Endothelial cell of umbilical vein (primary cell): ENCODE results near the gene CLDN14. TPM values are rescaled to one million over a fixed set of nuclear protein-coding genes. Genes with fewer than 3 reads are reported as not detected.

ENCODE experiments used
- BruUV-seq: library from RNA; stranded (reverse); fragments of 400-500 nt; replicated peaks from 2 replicates; lab custom pipeline; 2021; lab: Mats Ljungman, UMichigan
- CTCF ChIA-PET: fragments of 300-600, 350-600 bp; sonication (Branson Sonifier 250); formaldehyde crosslinking; loops from one replicate; lab custom pipeline; 2021; ENCODE audit warnings: antibody characterized with exemption, inconsistent platforms; lab: Charles Lee
- POLR2A ChIA-PET: fragments of 300-600, 350-600 bp; sonication (Branson Sonifier 250); formaldehyde crosslinking; loops from one replicate; lab custom pipeline; 2021; ENCODE audit warnings: antibody characterized with exemption, inconsistent platforms; lab: Charles Lee
- DNase-seq: peaks from one replicate; pipeline ENCODE4 v3.0.0-alpha.2; 2011; ENCODE audit warnings: low read depth, low spot score
- FAIRE-seq: peaks from 2 replicates; lab custom pipeline; 2011; peaks lifted over from hg19 to GRCh38; lab: Jason Lieb, UNC
- H2AFZ ChIP-seq: 2 replicates; pipeline ENCODE4 v1.6.0; 2012; ENCODE audit warnings: low read depth, low read length, control low read depth, inconsistent platforms
- H3K27ac ChIP-seq: 2 replicates; pipeline ENCODE4 v1.5.1; 2011; ENCODE audit warnings: low read depth, mild to moderate bottlenecking, control low read depth, low read length, moderate library complexity; ENCODE audit not compliant: insufficient read depth
- H3K27me3 ChIP-seq, 2 experiments: 2 replicates each; pipeline versions ENCODE4 v1.6.0 to v1.6.1; 2011; ENCODE audit warnings: low read length in 2 of 2, mixed read lengths in 1 of 2; ENCODE audit not compliant: control insufficient read depth in 2 of 2, insufficient read depth in 2 of 2
- H3K36me3 ChIP-seq, 2 experiments: 2 replicates in 1 of 2; 3 replicates in 1 of 2; pipeline ENCODE4 v1.5.1; 2011; ENCODE audit warnings: low read length in 2 of 2, mild to moderate bottlenecking in 1 of 2, moderate library complexity in 1 of 2; ENCODE audit not compliant: control insufficient read depth in 2 of 2, insufficient read depth in 2 of 2; ENCODE audit errors: extremely low read depth in 1 of 2
- H3K4me1 ChIP-seq: 3 replicates; pipeline ENCODE4 v1.5.1; 2011; ENCODE audit warnings: mild to moderate bottlenecking, low read length; ENCODE audit not compliant: control insufficient read depth, insufficient read depth; ENCODE audit errors: extremely low read depth
- H3K4me2 ChIP-seq: 2 replicates; pipeline ENCODE4 v1.6.1; 2011; ENCODE audit warnings: low read length, control low read depth, mixed read lengths; ENCODE audit not compliant: insufficient read depth
- H3K4me3 ChIP-seq, 3 experiments: fragments of 200-600 bp in 1 of 3; sonication (generic), shearing (Covaris generic) in 1 of 3; replicated peaks in 1 of 3; 2 replicates each; pipeline ENCODE4 v1.5.1; 2011 to 2016; ENCODE audit warnings: control low read depth in 3 of 3, low read length in 3 of 3, mild to moderate bottlenecking in 2 of 3, inconsistent platforms in 1 of 3, low read depth in 1 of 3, moderate library complexity in 1 of 3; ENCODE audit not compliant: insufficient read depth in 1 of 3
- H3K79me2 ChIP-seq: 2 replicates; pipeline ENCODE4 v1.6.0; 2012; ENCODE audit warnings: low read length, inconsistent platforms; ENCODE audit not compliant: control insufficient read depth, insufficient read depth
- H3K9ac ChIP-seq: replicated peaks from 2 replicates; pipeline ENCODE3; 2011; ENCODE audit warnings: low read length, control low read depth; ENCODE audit not compliant: insufficient read depth; ENCODE audit errors: extremely low read depth
- H3K9me1 ChIP-seq: replicated peaks from 3 replicates; pipeline ENCODE4 v1.6.0; 2011; ENCODE audit warnings: mild to moderate bottlenecking, low read length; ENCODE audit not compliant: control insufficient read depth, insufficient read depth; ENCODE audit errors: extremely low read depth
- H3K9me3 ChIP-seq: replicated peaks from 2 replicates; pipeline ENCODE4 v1.5.1; 2012; ENCODE audit warnings: low read length, inconsistent platforms; ENCODE audit not compliant: control insufficient read depth, insufficient read depth
- H4K20me1 ChIP-seq: replicated peaks from 2 replicates; pipeline ENCODE3; 2011; ENCODE audit warnings: mild to moderate bottlenecking, low read length; ENCODE audit not compliant: control insufficient read depth, insufficient read depth; ENCODE audit errors: extremely low read depth
- CTCF ChIP-seq, 2 donors: IDR thresholded peaks; 1 replicate in 1 of 2; 2 replicates in 1 of 2; pipeline ENCODE4 v1.5.1; 2011; ENCODE audit warnings: low read length in 2 of 2, mild to moderate bottlenecking in 2 of 2, moderate library complexity in 2 of 2, control low read depth in 1 of 2, inconsistent platforms in 1 of 2, low read depth in 1 of 2; ENCODE audit not compliant: insufficient read depth in 1 of 2; ENCODE audit errors: extremely low read depth in 1 of 2
- EZH2 ChIP-seq: IDR thresholded peaks from 2 replicates; pipeline ENCODE4 v1.6.1; 2012; ENCODE audit warnings: borderline replicate concordance, low read depth, mild to moderate bottlenecking, moderate library complexity, low read length, inconsistent platforms; ENCODE audit not compliant: severe bottlenecking
- FOS ChIP-seq: IDR thresholded peaks from 2 replicates; pipeline ENCODE4 v1.6.1; 2011; ENCODE audit warnings: mild to moderate bottlenecking, low read length, moderate library complexity, borderline replicate concordance; ENCODE audit not compliant: insufficient read depth
- GATA2 ChIP-seq: IDR thresholded peaks from 2 replicates; pipeline ENCODE4 v1.7.0; 2011; ENCODE audit warnings: low read depth, mild to moderate bottlenecking, moderate library complexity, mixed read lengths, low read length; ENCODE audit not compliant: insufficient read length, insufficient read depth
- JUN ChIP-seq: IDR thresholded peaks from 2 replicates; pipeline ENCODE4 v1.6.1; 2011; ENCODE audit warnings: borderline replicate concordance, low read depth; ENCODE audit not compliant: insufficient read length, insufficient read depth
- MYC ChIP-seq: IDR thresholded peaks from one replicate; pipeline ENCODE4 v1.6.1; 2011; ENCODE audit warnings: mild to moderate bottlenecking, low read depth, low read length
- POLR2A ChIP-seq: IDR thresholded peaks from 2 replicates; pipeline ENCODE4 v1.6.1; 2012; ENCODE audit warnings: low read depth, mild to moderate bottlenecking, control low read depth, low read length
- POLR2AphosphoS5 ChIP-seq: IDR thresholded peaks from 2 replicates; pipeline ENCODE4 v1.6.1; 2012; ENCODE audit warnings: low read depth, mild to moderate bottlenecking, control low read depth, low read length, moderate library complexity; ENCODE audit not compliant: insufficient read depth
- dilution Hi-C: fragments of 300-500 bp; cut with MboI; formaldehyde crosslinking; loops from one replicate; pipeline ENCODE4 v1.15.0; 2019; ENCODE audit warnings: low sequenced_read_pairs; ENCODE audit not compliant: extremely low pct_ligation_motif_present
- intact Hi-C: fragments of 100-400 bp; cut with micrococcal nuclease; formaldehyde crosslinking; loops from one replicate; pipeline ENCODE4 v1.10.0; 2022
- polyA plus RNA-seq, 4 experiments: library from polyadenylated mRNA; depleted of rRNA in 3 of 4; stranded (reverse) in 3 of 4; unstranded in 1 of 4; fragments of >200 nt; gene quantifications; 2 replicates each; pipeline versions ENCODE4 v1.2.1 to v1.2.3, GENCODE V29; 2011 to 2012; ENCODE audit warnings: missing spikeins in 1 of 4
- total RNA-seq: library from RNA; stranded (reverse); gene quantifications from 2 replicates; pipeline ENCODE4 v1.2.3, GENCODE V29; 2021
- TF ChIP-seq, protein P1 (sequence below): IDR thresholded peaks from 2 replicates; pipeline ENCODE4 v1.6.1; 2011; ENCODE audit not compliant: insufficient read depth, insufficient read length

CLDN14 gene
- total and polyA plus RNA-seq, 2 donors (not counting 3 experiments of a cell fraction or from before 2014, with no cell fraction given) = 1.0 to 2.5 TPM

DNA sequence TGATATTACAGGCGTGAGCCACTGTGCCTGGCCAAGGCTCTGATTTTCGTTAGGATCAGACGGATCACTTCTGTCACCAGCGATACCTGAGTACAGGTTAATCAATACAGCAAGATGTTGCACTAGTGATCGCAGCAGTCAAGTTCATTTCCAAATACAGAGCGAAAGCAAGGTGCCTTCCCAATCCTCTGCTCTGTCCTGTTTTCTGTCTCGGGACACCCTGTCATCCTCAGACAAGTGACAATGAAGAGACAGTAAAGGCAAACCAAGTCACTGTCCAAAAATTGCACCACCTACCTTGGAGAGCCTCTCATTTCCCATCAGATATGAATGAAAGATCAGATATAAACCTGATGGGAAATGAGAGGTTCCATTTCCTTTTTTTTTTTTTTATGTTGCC lies 5.6 kb upstream of the CLDN14 start:
- dilution Hi-C loops = no loop called here
- Histone ChIP-seq H3K27ac (no peak overlapping the region), H2AFZ (no peak overlapping the region), H3K9me3 (no peaks in the 10 kb centered on the region), H3K4me2 (no peak overlapping the region), H3K4me1 (peaks cover 5% of the 10 kb centered on the region), H3K27me3 (no peaks in the 10 kb centered on the region), H3K9me1 (no peaks in the 10 kb centered on the region), H3K9ac (no peak overlapping the region), H3K36me3 (peaks cover under 1 to 2% of the 10 kb centered on the region in 2 experiments), H4K20me1 (no peaks in the 10 kb centered on the region), H3K79me2 (peaks cover 5% of the 10 kb centered on the region), H3K4me3 (no peak overlapping the region)
- ChIA-PET CTCF (no interaction called here), POLR2A (interaction anchor here (0.9 kb wide), 1 partner anchor 28 kb away, joined by 3 read pairs; no protein-coding TSS in a partner anchor)
- BruUV-seq = no TSS peak
- FAIRE-seq (no peak), DNase-seq (no peak)
- no peak for TF ChIP-seq CTCF (IDR thresholded peaks at IDR 0.05; ENCODE audit: extremely low read depth in 1 of 2, insufficient read depth in 1 of 2, low read depth in 1 of 2, low read length in 2 of 2)
- no peak for TF ChIP-seq FOS
- no peak for TF ChIP-seq MYC
- TF ChIP-seq EZH2 = no peak
- TF ChIP-seq POLR2AphosphoS5 = no peak
- no peak for TF ChIP-seq JUN
- no peak for TF ChIP-seq POLR2A
- no peak for TF ChIP-seq GATA2
- TF ChIP-seq, protein P1, sequence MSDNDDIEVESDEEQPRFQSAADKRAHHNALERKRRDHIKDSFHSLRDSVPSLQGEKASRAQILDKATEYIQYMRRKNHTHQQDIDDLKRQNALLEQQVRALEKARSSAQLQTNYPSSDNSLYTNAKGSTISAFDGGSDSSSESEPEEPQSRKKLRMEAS = no peak
- intact Hi-C loops = no loop called here
